Measurements from ENCODE around the gene MRTFA. TPM values are rescaled to one million over a fixed set of nuclear protein-coding genes. Genes with fewer than 3 reads are reported as not detected.
A peak's percentile ranks its signal among the peaks of the same experiment; 100 is the strongest.

Gene MRTFA
- polyA plus RNA-seq, 2 of the 4 experiments (the other 2 are of a cell fraction) = 6.8 to 48.3 TPM

DNA sequence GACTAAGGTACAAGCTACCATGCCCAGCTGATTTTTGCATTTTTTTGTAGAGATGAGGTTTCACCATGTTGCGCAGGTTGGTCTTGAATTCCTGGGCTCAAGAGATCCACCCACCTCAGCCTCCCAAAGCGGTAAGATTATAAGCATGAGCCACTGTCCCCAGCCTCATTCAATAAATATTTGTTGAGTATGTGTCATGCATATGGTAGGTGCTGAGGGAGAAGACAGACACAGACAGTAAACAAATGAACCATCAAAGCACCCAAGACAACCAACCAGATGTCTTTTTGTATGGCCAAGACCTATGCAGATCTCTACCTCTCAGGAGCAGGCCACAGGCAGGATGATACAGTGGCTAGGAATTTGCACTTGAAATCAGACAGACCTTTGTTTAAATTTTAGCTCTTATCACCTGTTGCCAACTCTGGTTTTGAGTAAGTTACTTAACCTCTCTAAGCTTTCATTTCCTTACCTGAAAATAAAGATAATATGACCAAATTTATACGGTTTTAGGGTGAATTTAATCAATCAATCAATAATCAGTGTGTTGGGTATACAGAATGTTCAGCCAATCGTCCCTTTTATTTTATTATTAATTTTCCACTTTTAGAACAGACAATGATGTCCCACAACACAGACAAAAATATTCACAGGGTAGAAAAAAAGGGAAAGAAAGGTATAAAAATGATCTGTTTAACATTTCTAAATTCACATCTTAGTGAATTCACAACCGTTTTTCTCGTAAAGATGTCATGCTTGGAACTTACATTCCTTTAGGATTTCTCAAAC lies 137.9 kb downstream of the MRTFA start (continued):
- TF ChIP-seq GATA3 (IDR thresholded peaks at IDR 0.05; ENCODE audit: borderline replicate concordance) (peak; percentile 97), POLR2AphosphoS2 (conservative IDR thresholded peaks at IDR 0.05; ENCODE audit: low read length) (no peak), NR3C1 (IDR thresholded peaks at IDR 0.05) (no peak), JUN (IDR thresholded peaks at IDR 0.05) (peak; percentile 83 to 87), FOSL2 (IDR thresholded peaks at IDR 0.05) (peak; percentile 93), FOSL2 (CRISPR knock-in tag; IDR thresholded peaks at IDR 0.05) (peak; percentile 94), PBX3 (IDR thresholded peaks at IDR 0.05) (peak; percentile 60), HOXA7 (CRISPR knock-in tag; IDR thresholded peaks at IDR 0.05) (peak; percentile 33; the same call in 1 of the 2 replicates), KDM5A (IDR thresholded peaks at IDR 0.05) (no peak), MAZ (IDR thresholded peaks at IDR 0.05; ENCODE audit: borderline replicate concordance, low read depth, low read length) (no peak), MAX (IDR thresholded peaks at IDR 0.05) (peak; percentile 67), HDAC2 (IDR thresholded peaks at IDR 0.05) (no peak), CBX2 (IDR thresholded peaks at IDR 0.05; ENCODE audit: borderline replicate concordance, low read depth) (no peak), HOXB13 (CRISPR knock-in tag; IDR thresholded peaks at IDR 0.05; ENCODE audit: low read depth) (peak; percentile 47; the same call in 1 of the 2 replicates), CBX8 (IDR thresholded peaks at IDR 0.05) (no peak), RFX5 (IDR thresholded peaks at IDR 0.05) (peak; percentile 64; the same call in 1 of the 2 replicates), ZSCAN20 (CRISPR knock-in tag; IDR thresholded peaks at IDR 0.05) (no peak)
- TF ChIP-seq, protein P1, sequence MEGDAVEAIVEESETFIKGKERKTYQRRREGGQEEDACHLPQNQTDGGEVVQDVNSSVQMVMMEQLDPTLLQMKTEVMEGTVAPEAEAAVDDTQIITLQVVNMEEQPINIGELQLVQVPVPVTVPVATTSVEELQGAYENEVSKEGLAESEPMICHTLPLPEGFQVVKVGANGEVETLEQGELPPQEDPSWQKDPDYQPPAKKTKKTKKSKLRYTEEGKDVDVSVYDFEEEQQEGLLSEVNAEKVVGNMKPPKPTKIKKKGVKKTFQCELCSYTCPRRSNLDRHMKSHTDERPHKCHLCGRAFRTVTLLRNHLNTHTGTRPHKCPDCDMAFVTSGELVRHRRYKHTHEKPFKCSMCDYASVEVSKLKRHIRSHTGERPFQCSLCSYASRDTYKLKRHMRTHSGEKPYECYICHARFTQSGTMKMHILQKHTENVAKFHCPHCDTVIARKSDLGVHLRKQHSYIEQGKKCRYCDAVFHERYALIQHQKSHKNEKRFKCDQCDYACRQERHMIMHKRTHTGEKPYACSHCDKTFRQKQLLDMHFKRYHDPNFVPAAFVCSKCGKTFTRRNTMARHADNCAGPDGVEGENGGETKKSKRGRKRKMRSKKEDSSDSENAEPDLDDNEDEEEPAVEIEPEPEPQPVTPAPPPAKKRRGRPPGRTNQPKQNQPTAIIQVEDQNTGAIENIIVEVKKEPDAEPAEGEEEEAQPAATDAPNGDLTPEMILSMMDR (IDR thresholded peaks at IDR 0.05) = no peak
- TF ChIP-seq, protein P2, sequence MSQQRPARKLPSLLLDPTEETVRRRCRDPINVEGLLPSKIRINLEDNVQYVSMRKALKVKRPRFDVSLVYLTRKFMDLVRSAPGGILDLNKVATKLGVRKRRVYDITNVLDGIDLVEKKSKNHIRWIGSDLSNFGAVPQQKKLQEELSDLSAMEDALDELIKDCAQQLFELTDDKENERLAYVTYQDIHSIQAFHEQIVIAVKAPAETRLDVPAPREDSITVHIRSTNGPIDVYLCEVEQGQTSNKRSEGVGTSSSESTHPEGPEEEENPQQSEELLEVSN (IDR thresholded peaks at IDR 0.05; ENCODE audit: borderline replicate concordance, low read depth) = no peak

- TF ChIP-seq MAX (IDR thresholded peaks at IDR 0.05) (no peak), SMC3 (IDR thresholded peaks at IDR 0.05) (no peak)
These were observed 143.1 kb downstream of the MRTFA start for GRCh38 chr22:40493441-40493840.

GRCh38 chr22:40491990-40492631 lies 144.4 kb downstream of the MRTFA start:
- DNase-seq (ENCODE audit: low read depth in 1 of 2, low spot score in 1 of 2) (no peak), ATAC-seq (peak; percentile 30 to 44; a peak in 4 of 6 replicates), FAIRE-seq (no peak)
- WGBS (ENCODE audit: missing lambda C conversion rate) = 46% methylated on average over 5 of the region's 5 CpGs
- H3K4me1 ChIP-seq = peaks cover 68% of the 10 kb centered on the region
- peak overlapping the region; percentile 52 for H3K4me2 ChIP-seq
- H3K9me3 ChIP-seq = no peaks in the 10 kb centered on the region
- peak overlapping the region; percentile 80 to 96 for H3K27ac ChIP-seq
- no peak for TF ChIP-seq CBX8 (IDR thresholded peaks at IDR 0.05)
- no peak for TF ChIP-seq CEBPB (IDR thresholded peaks at IDR 0.05)
- no peak for TF ChIP-seq BCL3 (IDR thresholded peaks at IDR 0.05)
- CTCF ChIA-PET = interaction anchor here (1.3 to 2.1 kb wide), 3 partner anchors 50 to 159 kb away, joined by 3 to 13 read pairs (median 4); no protein-coding TSS in a partner anchor
- POLR2A ChIA-PET = no interaction called here
- H3K4me3 ChIP-seq = no peak overlapping the region

More at GRCh38 chr22:40493441-40493840, 143.1 kb downstream of the MRTFA start:
- H3K4me2 ChIP-seq = peak overlapping the region; percentile 52; the same call in 1 of the 3 replicates
- 89% methylated on average over 2 of the region's 2 CpGs for WGBS (ENCODE audit: missing lambda C conversion rate)
- CTCF ChIA-PET = interaction anchor here (1.0 kb wide), 1 partner anchor 57 kb away, joined by 3 read pairs; no protein-coding TSS in a partner anchor
- POLR2A ChIA-PET = no interaction called here
- peaks cover 66% of the 10 kb centered on the region for H3K4me1 ChIP-seq
- no peak for ATAC-seq
- H3K27ac ChIP-seq = peak overlapping the region; percentile 80 to 96
- FAIRE-seq = no peak
- no peaks in the 10 kb centered on the region for H3K9me3 ChIP-seq
- no peak for DNase-seq (ENCODE audit: low read depth in 1 of 2, low spot score in 1 of 2)
- H3K4me3 ChIP-seq = no peak overlapping the region

Measured in A549 (cell line).